ENCODE measurements around the gene GPNMB.
"Not testable (repeated sequence)": the region's sequence is repeated elsewhere in the genome, so short reads cannot be mapped to it uniquely, and the experiment has no call there.

Gene GPNMB

GRCh38 chr7:23308754-23309153 is 62.2 kb downstream of the GPNMB start:
- no peak for FAIRE-seq

DNA sequence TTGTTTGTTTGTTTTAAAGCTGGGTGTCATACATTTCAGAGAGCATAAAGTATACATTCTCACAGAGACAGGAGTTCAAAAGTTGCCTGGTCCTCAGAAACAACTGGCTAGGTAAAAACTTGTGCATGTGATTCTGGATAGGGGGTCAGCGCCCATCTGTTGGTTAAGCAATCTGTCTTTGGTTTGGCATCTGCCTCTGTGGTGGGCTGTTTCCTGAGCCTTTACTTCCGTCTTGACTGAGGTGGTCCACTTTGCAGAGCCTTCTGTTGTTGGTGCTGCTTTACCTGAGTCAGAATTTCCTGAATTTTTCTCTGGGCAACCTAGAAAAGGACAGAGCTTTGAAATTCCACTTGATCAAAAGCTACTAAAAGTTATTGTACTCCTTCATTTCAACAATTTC is 65.6 kb downstream of the GPNMB start:
- FAIRE-seq, result not testable (repeated sequence)

GRCh38 chr7:23315366-23315765 is 68.8 kb downstream of the GPNMB start:
- no peak for FAIRE-seq

All from G401.6 (cell line).